HCT116 (cell line): ENCODE measurements around the gene MAMLD1.

Source experiments
- EZH2 ChIP-seq: fragments of 200-600 bp; sonication (generic); IDR thresholded peaks from 2 replicates; pipeline ENCODE4 v1.6.1; 2017; ENCODE audit warnings: antibody characterized with exemption, mixed run types
- POLR2A ChIP-seq: IDR thresholded peaks from 2 replicates; pipeline ENCODE4 v1.7.0; 2011; ENCODE audit warnings: borderline replicate concordance; ENCODE audit not compliant: insufficient read depth, insufficient read length; ENCODE audit errors: extremely low read depth
- POLR2AphosphoS5 ChIP-seq: IDR thresholded peaks from 2 replicates; pipeline ENCODE4 v1.6.1; 2011; ENCODE audit warnings: mild to moderate bottlenecking, low read depth, low read length, moderate library complexity
- RAD21 ChIP-seq: IDR thresholded peaks from 2 replicates; pipeline ENCODE4 v1.6.1; 2012; ENCODE audit warnings: low read depth, mild to moderate bottlenecking
- SIN3A ChIP-seq: IDR thresholded peaks from 2 replicates; pipeline ENCODE4 v1.6.1; 2012; ENCODE audit warnings: low read depth
- SP1 ChIP-seq: IDR thresholded peaks from 2 replicates; pipeline ENCODE4 v1.6.1; 2012; ENCODE audit warnings: low read depth
- YY1 ChIP-seq: IDR thresholded peaks from 2 replicates; pipeline ENCODE4 v1.6.1; 2011; ENCODE audit warnings: low read length, low read depth, moderate library complexity, mild to moderate bottlenecking; ENCODE audit not compliant: insufficient replicate concordance; ENCODE audit errors: extremely low read depth
- ZFX ChIP-seq: fragments of 450-650 bp; IDR thresholded peaks from 2 replicates; pipeline ENCODE4 v1.6.1; 2017
- ZNF274 ChIP-seq: fragments of 200-500 bp; sonication (Bioruptor generic); IDR thresholded peaks from 2 replicates; pipeline ENCODE4 v1.6.1; 2014; ENCODE audit warnings: mild to moderate bottlenecking, low read depth, low read length, inconsistent platforms
- TF ChIP-seq, protein P1 (sequence below), 3 experiments: fragments of 200-600 bp in 1 of 3; sonication (generic) in 1 of 3; IDR thresholded peaks in 2 of 3; conservative IDR thresholded peaks in 1 of 3; 2 replicates each; pipeline ENCODE4 v1.5.1; 2012 to 2017; ENCODE audit warnings: low read depth in 2 of 3, low read length in 2 of 3, antibody characterized with exemption in 1 of 3, borderline replicate concordance in 1 of 3, control low read depth in 1 of 3, mild to moderate bottlenecking in 1 of 3, mixed read lengths in 1 of 3, mixed run types in 1 of 3, moderate library complexity in 1 of 3; ENCODE audit not compliant: insufficient read depth in 1 of 3
- TF ChIP-seq, protein P2 (sequence below): IDR thresholded peaks from 2 replicates; pipeline ENCODE4 v1.6.1; 2011; ENCODE audit warnings: mild to moderate bottlenecking, low read length, moderate library complexity; ENCODE audit not compliant: insufficient replicate concordance; ENCODE audit errors: extremely low read depth
- TF ChIP-seq, protein P3 (sequence below): IDR thresholded peaks from 2 replicates; pipeline ENCODE4 v1.6.1; 2012; ENCODE audit warnings: low read depth
- TF ChIP-seq, protein P4 (sequence below): IDR thresholded peaks from 2 replicates; pipeline ENCODE4 v1.6.1; 2012

DNA sequence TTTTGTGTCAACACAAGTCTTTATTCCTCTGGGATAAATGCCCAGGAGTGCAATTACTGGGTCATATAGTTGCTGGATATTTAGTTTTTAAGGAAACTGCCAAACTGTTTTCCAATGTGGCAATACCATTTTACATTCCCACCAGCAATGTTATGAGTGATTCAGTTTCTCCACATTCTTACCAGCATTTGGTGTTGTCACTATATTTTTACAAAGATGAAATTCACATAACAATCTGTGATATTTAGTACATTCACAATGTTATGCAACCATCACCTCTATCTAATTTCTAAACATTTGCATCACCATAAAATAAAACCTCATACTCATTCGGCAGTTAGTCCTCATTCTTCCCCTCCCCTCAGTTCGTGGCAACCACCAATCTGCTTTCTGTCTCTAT, 75.0 kb downstream of the MAMLD1 start:
- TF ChIP-seq, protein P1, sequence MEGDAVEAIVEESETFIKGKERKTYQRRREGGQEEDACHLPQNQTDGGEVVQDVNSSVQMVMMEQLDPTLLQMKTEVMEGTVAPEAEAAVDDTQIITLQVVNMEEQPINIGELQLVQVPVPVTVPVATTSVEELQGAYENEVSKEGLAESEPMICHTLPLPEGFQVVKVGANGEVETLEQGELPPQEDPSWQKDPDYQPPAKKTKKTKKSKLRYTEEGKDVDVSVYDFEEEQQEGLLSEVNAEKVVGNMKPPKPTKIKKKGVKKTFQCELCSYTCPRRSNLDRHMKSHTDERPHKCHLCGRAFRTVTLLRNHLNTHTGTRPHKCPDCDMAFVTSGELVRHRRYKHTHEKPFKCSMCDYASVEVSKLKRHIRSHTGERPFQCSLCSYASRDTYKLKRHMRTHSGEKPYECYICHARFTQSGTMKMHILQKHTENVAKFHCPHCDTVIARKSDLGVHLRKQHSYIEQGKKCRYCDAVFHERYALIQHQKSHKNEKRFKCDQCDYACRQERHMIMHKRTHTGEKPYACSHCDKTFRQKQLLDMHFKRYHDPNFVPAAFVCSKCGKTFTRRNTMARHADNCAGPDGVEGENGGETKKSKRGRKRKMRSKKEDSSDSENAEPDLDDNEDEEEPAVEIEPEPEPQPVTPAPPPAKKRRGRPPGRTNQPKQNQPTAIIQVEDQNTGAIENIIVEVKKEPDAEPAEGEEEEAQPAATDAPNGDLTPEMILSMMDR (IDR thresholded peaks at IDR 0.05 in 2 of 3, conservative IDR thresholded peaks at IDR 0.05 in 1 of 3; ENCODE audit: borderline replicate concordance in 1 of 3, insufficient read depth in 1 of 3, low read depth in 2 of 3, low read length in 2 of 3) = no peak
- no peak for TF ChIP-seq SP1
- no peak for TF ChIP-seq POLR2A
- TF ChIP-seq, protein P2, sequence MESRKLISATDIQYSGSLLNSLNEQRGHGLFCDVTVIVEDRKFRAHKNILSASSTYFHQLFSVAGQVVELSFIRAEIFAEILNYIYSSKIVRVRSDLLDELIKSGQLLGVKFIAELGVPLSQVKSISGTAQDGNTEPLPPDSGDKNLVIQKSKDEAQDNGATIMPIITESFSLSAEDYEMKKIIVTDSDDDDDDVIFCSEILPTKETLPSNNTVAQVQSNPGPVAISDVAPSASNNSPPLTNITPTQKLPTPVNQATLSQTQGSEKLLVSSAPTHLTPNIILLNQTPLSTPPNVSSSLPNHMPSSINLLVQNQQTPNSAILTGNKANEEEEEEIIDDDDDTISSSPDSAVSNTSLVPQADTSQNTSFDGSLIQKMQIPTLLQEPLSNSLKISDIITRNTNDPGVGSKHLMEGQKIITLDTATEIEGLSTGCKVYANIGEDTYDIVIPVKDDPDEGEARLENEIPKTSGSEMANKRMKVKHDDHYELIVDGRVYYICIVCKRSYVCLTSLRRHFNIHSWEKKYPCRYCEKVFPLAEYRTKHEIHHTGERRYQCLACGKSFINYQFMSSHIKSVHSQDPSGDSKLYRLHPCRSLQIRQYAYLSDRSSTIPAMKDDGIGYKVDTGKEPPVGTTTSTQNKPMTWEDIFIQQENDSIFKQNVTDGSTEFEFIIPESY = no peak
- TF ChIP-seq, protein P3, sequence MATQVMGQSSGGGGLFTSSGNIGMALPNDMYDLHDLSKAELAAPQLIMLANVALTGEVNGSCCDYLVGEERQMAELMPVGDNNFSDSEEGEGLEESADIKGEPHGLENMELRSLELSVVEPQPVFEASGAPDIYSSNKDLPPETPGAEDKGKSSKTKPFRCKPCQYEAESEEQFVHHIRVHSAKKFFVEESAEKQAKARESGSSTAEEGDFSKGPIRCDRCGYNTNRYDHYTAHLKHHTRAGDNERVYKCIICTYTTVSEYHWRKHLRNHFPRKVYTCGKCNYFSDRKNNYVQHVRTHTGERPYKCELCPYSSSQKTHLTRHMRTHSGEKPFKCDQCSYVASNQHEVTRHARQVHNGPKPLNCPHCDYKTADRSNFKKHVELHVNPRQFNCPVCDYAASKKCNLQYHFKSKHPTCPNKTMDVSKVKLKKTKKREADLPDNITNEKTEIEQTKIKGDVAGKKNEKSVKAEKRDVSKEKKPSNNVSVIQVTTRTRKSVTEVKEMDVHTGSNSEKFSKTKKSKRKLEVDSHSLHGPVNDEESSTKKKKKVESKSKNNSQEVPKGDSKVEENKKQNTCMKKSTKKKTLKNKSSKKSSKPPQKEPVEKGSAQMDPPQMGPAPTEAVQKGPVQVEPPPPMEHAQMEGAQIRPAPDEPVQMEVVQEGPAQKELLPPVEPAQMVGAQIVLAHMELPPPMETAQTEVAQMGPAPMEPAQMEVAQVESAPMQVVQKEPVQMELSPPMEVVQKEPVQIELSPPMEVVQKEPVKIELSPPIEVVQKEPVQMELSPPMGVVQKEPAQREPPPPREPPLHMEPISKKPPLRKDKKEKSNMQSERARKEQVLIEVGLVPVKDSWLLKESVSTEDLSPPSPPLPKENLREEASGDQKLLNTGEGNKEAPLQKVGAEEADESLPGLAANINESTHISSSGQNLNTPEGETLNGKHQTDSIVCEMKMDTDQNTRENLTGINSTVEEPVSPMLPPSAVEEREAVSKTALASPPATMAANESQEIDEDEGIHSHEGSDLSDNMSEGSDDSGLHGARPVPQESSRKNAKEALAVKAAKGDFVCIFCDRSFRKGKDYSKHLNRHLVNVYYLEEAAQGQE = no peak
- TF ChIP-seq ZNF274 = no peak
- no peak for TF ChIP-seq POLR2AphosphoS5
- TF ChIP-seq ZFX = no peak
- no peak for TF ChIP-seq RAD21
- no peak for TF ChIP-seq EZH2
- no peak for TF ChIP-seq YY1
- no peak for TF ChIP-seq SIN3A
- TF ChIP-seq, protein P4, sequence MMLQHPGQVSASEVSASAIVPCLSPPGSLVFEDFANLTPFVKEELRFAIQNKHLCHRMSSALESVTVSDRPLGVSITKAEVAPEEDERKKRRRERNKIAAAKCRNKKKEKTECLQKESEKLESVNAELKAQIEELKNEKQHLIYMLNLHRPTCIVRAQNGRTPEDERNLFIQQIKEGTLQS = no peak
